GM19025 (cell line): ENCODE data around the gene DROSHA.

Experiments
- ATAC-seq: cut with Tn5 transposase; IDR thresholded peaks from one replicate; pipeline ENCODE4 v1.9.1; 2021; ENCODE audit warnings: mild to moderate bottlenecking, low read depth, moderate library complexity; ENCODE audit not compliant: unreplicated experiment

DROSHA gene

DNA sequence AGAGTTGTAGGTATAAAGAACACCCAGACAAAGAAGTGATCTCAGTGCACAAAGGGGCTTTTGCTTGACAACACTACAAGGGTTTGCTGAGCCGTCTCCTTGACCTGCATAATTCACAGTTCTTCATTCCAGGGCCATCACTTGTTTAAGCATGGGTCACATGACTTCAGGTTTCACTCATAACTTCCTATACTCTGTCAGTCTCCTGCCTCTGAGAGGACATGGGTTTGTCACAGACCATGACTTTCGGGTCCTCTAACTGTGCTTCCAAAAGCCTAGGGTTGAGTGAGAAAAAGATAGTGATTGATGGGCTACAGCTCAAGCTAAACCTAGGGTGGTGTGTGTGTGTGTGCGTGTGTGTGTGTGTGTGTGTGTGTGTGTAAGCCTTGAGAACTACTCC, 172.1 kb downstream of the DROSHA start:
- no peak for ATAC-seq

DNA sequence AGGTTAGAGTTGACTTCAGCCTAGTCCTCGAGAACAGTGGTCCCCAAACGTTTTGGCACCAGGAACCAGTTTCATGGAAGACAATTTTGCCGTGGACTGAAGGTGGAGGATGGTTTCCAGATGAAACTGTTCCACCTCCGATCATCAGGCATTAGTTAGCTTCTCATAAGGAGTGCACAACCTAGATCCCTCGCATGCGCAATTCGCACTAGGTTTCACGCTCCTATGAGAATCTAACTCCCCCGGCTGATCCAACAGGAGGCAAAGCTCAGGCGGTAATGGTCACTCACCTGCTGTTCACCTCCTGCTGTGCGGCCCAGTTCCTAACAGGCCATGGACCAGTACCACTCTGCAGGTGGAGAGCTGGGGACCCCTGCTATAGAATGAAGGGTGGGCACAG, 174.9 kb downstream of the DROSHA start:
- ATAC-seq: no peak

DNA sequence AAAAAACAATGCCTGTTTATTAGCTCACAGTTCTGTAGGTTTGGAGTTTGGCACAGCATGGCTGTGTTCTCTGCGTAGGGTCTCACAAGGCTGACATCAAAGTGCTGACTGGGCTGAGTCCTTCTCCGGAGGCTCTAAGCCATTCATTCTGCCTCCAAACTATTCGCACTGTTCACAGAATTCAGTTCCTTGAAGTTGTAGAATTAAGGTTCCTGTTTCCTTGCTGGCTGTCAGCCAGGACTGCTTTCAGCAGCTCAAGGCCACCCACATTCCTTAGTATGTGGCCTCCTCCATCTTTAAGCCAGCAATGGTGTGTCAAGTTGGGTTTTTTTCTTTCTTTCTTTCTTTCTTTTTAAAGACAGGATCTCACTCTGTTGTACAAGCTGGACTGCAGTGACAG, 176.6 kb downstream of the DROSHA start:
- ATAC-seq: no peak
